Suppressor macrophage treated with lipopolysaccharide for 1 hour (primary cell): ENCODE data around the gene TAF11L2.
"Not testable (repeated sequence)": the region's sequence is repeated elsewhere in the genome, so short reads cannot be mapped to it uniquely, and the experiment has no call there.

Experiments used
- DNase-seq, 3 donors: peaks; one replicate each; pipeline ENCODE4 v3.0.0-alpha.2; 2020 to 2022

Gene TAF11L2

GRCh38 chr5:17528369-17528768, 30.3 kb downstream of the TAF11L2 start, which contains the start of gene TAF11L6:
Gene TAF11L6, plus strand, starts transcription at chr5:17528669.
- DNase-seq = not testable (repeated sequence)
